ENCODE data around the gene SMARCC2.
A peak's percentile ranks its signal among the peaks of the same experiment; 100 is the strongest.
"Not testable (repeated sequence)": the region's sequence is repeated elsewhere in the genome, so short reads cannot be mapped to it uniquely, and the experiment has no call there.

The SMARCC2 gene

DNA sequence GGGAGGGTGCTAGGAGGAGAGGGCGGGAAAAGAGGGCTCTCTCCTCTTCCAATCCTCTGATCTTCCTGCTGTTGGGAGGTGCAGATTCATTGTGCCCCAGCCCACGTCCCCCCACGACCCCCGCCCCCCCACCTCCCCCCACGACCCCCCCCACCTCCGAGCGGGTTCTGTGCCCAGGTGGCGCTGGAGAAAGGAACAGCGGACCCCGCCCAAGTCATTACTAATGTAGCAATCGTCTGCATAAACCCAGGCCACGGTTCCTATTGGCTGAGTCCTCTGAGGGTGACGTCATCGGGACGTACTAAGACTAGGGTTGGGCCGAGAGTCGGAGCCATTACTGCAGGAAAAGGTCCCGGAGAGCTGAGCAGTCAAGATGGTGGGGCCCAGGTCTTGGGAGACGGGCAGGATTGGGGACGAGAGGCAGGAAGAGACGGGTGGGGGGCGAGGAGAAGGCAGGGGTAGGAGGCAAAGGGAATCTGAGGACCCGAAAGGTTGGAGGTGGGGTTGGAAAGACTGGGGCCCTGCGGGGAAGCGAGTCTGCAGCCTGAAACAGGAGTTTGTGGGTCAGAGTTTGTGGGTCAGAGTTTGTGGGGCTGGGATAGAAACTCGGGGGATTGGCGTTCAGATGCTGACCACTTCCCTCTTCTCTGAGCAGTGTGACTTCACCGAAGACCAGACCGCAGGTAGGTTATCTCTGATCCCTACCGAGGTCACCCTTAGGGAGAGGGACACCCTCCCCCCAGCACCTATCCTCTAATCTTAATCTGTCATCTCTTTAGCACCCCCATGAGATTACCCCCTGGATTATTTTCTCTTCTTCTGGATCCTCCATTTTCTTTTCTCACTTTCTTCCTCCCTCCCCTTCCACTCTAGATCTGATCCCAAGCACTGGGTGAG, 31.0 kb downstream of the SMARCC2 start, which contains the start of gene MYL6:
MYL6 (plus strand) TSS at position 331 of the 897 bp plus-strand sequence; CDS start at position 374, 43 bp downstream.
- peaks cover 33% of the 10 kb centered on the region for H3K36me3 ChIP-seq (ENCODE audit: control insufficient read depth, insufficient read depth, low read length)
- peak within 1 kb of the TSS; percentile 98 for H3K27ac ChIP-seq (ENCODE audit: insufficient read depth, low read depth, low read length, poor library complexity, severe bottlenecking)
- H3K4me1 ChIP-seq (ENCODE audit: control insufficient read depth, insufficient read depth, low read length): peaks cover 47% of the 10 kb centered on the region
- peak within 1 kb of the TSS; percentile 70 for H3K4me3 ChIP-seq (ENCODE audit: insufficient read depth, low read depth, low read length)
- no peaks in the 10 kb centered on the region for H3K9me3 ChIP-seq (ENCODE audit: control insufficient read depth, low read length)
- WGBS, 2 experiments: 0% methylated on average over 25 of the region's 30 CpGs
- H3K27me3 ChIP-seq (ENCODE audit: control insufficient read depth, insufficient read depth, low read length, poor library complexity, severe bottlenecking): no peaks in the 10 kb centered on the region

DNA sequence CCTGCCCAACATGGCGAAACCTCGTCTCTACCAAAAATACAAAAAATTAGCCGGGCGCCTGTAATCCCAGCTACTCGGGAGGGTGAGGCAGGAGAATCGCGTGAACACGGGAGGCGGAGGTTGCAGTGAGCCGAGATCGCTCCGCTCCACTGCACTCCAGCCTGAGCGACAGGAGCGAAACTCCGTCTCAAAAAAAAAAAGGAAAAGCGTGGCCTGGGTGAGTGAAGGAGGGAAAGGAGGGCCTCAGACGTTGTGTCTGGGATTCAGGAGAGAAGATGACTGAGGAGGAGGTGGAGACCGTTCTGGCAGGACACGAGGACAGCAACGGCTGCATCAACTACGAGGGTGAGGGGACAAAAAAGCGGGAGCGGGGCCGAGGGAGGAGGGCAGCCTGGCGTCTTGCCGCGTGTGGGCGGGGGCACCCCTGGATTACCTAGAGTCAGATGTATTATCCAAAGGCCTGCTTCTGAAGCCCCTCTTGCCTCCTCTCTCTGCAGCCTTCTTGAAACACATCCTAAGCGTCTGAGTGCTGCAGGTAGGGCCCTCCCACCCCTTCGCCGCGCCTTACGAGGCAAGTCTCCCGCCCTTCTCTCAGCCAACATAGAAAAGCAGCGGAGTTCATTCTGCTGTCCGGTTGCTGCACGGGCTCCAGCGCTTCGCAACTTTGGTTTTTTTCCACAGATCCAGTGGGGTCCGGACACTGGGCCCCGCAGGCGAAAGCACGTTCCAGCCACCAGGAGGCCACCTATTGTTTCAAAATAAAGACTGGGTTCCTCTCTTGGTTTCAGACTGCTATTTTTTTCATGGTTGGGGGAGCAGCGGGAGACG, 31.9 kb downstream of the SMARCC2 start:
- H3K4me1 ChIP-seq (ENCODE audit: control insufficient read depth, insufficient read depth, low read length): peaks cover 47% of the 10 kb centered on the region
- 18% methylated on average over 45 of the region's 45 CpGs for WGBS, 2 experiments

DNA sequence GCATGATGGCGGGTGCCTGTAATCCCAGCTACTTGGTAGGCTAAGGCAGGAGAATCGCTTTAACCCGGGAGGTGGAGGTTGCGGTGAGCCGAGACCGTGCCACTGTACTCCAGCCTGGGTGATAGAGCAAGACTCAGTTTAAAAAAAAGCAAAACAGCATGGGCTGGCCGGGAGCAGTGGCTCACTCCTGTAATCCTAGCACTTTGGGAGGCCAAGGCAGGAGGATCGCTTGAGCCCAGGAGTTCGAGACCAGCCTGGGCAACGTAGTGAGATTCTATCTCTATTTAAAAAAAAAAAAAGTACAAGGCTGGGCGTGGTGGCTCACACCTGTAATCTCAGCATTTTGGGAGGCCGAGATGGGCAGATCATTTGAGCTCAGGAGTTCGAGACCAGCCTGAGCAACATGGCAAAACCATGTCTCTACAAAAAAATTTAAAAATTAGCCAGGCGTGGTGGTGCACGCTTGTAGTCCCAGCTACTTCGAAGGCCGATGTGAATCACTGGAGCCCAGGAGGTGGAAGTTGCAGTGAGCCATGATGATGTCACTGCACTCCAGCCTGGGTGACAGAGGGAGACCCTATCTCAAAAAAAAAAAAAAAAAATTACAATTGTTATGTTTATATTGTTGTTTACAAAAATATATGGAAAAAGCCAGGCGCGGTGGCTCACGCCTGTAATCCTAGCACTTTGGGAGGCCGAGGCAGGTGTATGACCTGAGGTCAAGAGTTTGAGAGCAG, 32.7 kb downstream of the SMARCC2 start:
- peak overlapping the region; percentile 98 for H3K27ac ChIP-seq (ENCODE audit: insufficient read depth, low read depth, low read length, poor library complexity, severe bottlenecking)
- 92 to 94% methylated on average over 21 of the region's 21 CpGs for WGBS, 2 experiments
- H3K4me3 ChIP-seq (ENCODE audit: insufficient read depth, low read depth, low read length): peak overlapping the region; percentile 70
- H3K4me1 ChIP-seq (ENCODE audit: control insufficient read depth, insufficient read depth, low read length): peaks cover 39% of the 10 kb centered on the region
- peaks cover 24% of the 10 kb centered on the region for H3K36me3 ChIP-seq (ENCODE audit: control insufficient read depth, insufficient read depth, low read length)
- not testable (repeated sequence) for H3K9me3 ChIP-seq (ENCODE audit: control insufficient read depth, low read length); H3K27me3 ChIP-seq (ENCODE audit: control insufficient read depth, insufficient read depth, low read length, poor library complexity, severe bottlenecking)

More for the DNA sequence above, 31.9 kb downstream of the SMARCC2 start:
- Histone ChIP-seq H3K27ac (ENCODE audit: insufficient read depth, low read depth, low read length, poor library complexity, severe bottlenecking) (peak overlapping the region; percentile 98), H3K9me3 (ENCODE audit: control insufficient read depth, low read length) (no peaks in the 10 kb centered on the region), H3K36me3 (ENCODE audit: control insufficient read depth, insufficient read depth, low read length) (peaks cover 30% of the 10 kb centered on the region), H3K27me3 (ENCODE audit: control insufficient read depth, insufficient read depth, low read length, poor library complexity, severe bottlenecking) (no peaks in the 10 kb centered on the region), H3K4me3 (ENCODE audit: insufficient read depth, low read depth, low read length) (peak overlapping the region; percentile 70)

DNA sequence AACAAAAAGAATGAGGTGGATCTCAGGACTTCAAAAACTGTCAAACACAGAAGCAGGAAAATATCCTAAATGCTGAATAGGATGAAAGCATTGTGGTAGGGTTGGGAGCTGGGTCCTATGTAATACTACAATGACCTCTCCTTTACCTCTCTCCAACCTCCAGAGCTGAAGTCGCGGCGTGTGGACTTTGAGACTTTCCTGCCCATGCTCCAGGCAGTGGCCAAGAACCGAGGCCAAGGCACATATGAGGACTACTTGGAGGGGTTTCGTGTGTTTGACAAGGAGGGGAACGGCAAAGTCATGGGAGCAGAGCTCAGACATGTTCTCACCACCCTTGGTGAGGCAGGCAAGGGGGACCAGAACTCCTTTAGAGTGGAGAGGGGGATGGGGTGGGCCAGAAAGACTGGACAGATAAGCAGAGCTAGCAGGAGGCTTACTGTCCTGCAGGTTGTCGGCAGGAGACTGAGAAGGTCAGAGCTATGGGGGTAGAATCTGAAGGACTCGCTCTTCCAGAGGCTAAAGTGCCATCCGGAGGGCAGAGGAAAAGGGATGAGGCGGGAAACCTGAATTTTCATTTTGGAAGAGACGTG, 33.9 kb downstream of the SMARCC2 start:
- WGBS, 2 experiments: 93 to 95% methylated on average over 11 of the region's 11 CpGs
- H3K4me3 ChIP-seq (ENCODE audit: insufficient read depth, low read depth, low read length): no peak overlapping the region
- H3K27ac ChIP-seq (ENCODE audit: insufficient read depth, low read depth, low read length, poor library complexity, severe bottlenecking): no peak overlapping the region

DNA sequence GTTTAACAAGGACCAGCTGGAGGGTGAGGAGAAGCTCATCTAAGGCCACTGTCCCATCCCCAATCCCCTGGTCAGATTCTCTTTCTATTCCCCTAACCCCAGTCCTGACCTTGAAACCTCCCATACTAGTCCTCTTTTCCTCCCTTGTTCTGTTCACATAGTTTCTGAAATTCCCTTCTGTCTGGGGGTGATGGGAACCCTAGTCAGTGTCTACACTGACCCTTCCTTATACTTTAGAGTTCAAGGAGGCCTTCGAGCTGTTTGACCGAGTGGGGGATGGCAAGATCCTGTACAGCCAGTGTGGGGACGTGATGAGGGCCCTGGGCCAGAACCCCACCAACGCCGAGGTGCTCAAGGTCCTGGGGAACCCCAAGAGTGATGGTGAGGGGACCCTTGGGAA, 34.5 kb downstream of the SMARCC2 start:
- H3K9me3 ChIP-seq (ENCODE audit: control insufficient read depth, low read length): no peaks in the 10 kb centered on the region
- H3K4me1 ChIP-seq (ENCODE audit: control insufficient read depth, insufficient read depth, low read length): peaks cover 25% of the 10 kb centered on the region
- H3K27me3 ChIP-seq (ENCODE audit: control insufficient read depth, insufficient read depth, low read length, poor library complexity, severe bottlenecking): no peaks in the 10 kb centered on the region
- whole genome bisulfite sequencing, 2 experiments: 95% methylated on average over 5 of the region's 5 CpGs
- no peak overlapping the region for H3K4me3 ChIP-seq (ENCODE audit: insufficient read depth, low read depth, low read length)
- H3K36me3 ChIP-seq (ENCODE audit: control insufficient read depth, insufficient read depth, low read length): peaks cover 13% of the 10 kb centered on the region
- H3K27ac ChIP-seq (ENCODE audit: insufficient read depth, low read depth, low read length, poor library complexity, severe bottlenecking): no peak overlapping the region

More for the DNA sequence above, 33.9 kb downstream of the SMARCC2 start:
- Histone ChIP-seq H3K9me3 (ENCODE audit: control insufficient read depth, low read length) (no peaks in the 10 kb centered on the region), H3K4me1 (ENCODE audit: control insufficient read depth, insufficient read depth, low read length) (peaks cover 30% of the 10 kb centered on the region), H3K27me3 (ENCODE audit: control insufficient read depth, insufficient read depth, low read length, poor library complexity, severe bottlenecking) (no peaks in the 10 kb centered on the region), H3K36me3 (ENCODE audit: control insufficient read depth, insufficient read depth, low read length) (peaks cover 19% of the 10 kb centered on the region)

DNA sequence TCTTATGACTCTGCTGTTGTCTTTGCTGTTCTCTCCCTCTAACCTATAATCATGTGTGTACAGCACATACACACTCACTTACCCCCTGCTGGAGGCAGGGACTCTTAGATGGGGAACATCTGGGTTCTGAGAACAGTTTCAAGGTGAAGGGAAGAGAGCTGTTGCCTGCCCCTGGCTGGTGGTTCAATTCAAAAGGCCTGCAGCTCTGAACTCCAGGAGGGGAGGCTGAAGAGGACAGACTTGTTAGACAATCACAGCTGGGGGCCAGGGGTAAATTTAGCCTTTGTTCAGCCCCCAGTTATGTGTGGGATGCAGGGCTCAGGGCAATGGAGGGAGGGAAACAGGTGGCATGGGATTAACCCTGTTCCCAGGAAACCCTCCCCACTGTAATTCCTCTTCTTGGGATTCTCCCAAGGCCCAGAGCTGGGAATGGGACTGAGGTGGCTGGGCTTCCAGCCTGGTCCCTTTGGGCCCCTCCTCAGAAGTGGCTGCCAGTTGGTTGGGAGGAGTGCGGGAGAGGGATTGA, 35.0 kb downstream of the SMARCC2 start:
- 100% methylated on average over 1 of the region's 1 CpG; no CpG with 5 or more reads in 1 of the 2 experiments for WGBS, 2 experiments
- Histone ChIP-seq H3K36me3 (ENCODE audit: control insufficient read depth, insufficient read depth, low read length) (peaks cover 11% of the 10 kb centered on the region), H3K9me3 (ENCODE audit: control insufficient read depth, low read length) (no peaks in the 10 kb centered on the region), H3K27ac (ENCODE audit: insufficient read depth, low read depth, low read length, poor library complexity, severe bottlenecking) (no peak overlapping the region), H3K27me3 (ENCODE audit: control insufficient read depth, insufficient read depth, low read length, poor library complexity, severe bottlenecking) (no peaks in the 10 kb centered on the region), H3K4me3 (ENCODE audit: insufficient read depth, low read depth, low read length) (no peak overlapping the region), H3K4me1 (ENCODE audit: control insufficient read depth, insufficient read depth, low read length) (peaks cover 23% of the 10 kb centered on the region)

DNA sequence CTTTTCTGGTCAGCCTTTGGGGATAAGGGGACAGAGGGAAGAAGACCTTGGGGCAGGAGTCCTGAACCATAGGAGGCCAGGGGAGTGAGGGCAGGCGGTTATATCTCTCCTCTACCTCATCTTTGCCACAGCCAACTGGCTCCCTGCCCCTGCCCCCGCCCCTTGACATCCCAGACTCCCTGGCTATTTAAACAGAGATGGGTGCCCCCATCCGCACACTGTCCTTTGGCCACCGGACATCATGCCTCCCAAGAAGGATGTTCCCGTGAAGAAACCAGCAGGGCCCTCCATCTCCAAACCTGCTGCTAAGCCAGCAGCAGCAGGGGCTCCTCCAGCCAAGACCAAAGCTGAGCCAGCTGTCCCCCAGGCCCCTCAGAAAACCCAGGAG, 35.6 kb downstream of the SMARCC2 start:
- 83 to 88% methylated on average over 5 of the region's 5 CpGs for WGBS, 2 experiments
- H3K27ac ChIP-seq (ENCODE audit: insufficient read depth, low read depth, low read length, poor library complexity, severe bottlenecking): no peak overlapping the region

DNA sequence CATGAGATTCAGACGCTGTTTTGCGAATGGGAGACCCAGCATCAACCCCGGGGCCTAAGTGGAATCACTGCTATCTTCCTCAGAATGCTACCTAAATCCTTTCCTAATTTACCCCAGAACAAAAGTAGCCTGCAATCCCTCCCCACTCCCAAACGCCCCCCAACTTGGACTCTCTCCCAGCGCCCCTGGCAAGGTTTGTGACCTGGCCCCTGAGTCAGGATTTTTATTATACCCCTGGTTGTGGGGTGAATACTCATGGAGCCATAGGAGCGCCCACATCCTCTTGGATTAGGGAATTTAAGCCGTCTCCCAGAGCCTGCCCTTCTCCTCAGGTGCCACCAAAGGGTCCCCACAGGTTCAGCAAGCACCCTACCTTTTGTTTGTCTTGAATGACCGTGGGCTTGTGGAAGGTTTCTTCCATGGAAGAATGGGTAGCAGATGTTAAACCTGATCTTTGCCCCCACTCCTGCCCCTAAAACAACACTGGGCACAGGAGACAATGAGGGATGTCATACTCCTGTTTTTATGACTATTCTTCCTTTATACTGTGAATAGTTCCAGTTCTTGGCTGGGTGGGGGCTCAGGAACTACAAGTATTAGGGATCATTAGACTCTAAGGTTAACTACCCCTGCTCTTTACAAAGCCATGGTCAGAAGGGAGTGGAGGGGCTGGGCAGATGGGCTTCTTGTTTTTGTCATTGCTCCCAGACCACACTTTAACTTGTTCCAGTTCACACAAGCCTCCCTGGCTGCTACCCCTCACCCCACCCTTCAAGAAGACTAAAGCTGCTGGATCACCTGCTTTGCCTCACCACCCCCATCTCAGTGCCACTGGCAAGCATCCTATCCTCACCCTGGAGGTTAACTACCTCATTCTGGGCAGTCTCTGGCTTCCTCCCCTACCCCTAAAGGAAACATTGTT, 36.3 kb downstream of the SMARCC2 start:
- Histone ChIP-seq H3K9me3 (ENCODE audit: control insufficient read depth, low read length) (no peaks in the 10 kb centered on the region), H3K27ac (ENCODE audit: insufficient read depth, low read depth, low read length, poor library complexity, severe bottlenecking) (no peak overlapping the region), H3K36me3 (ENCODE audit: control insufficient read depth, insufficient read depth, low read length) (peaks cover 11% of the 10 kb centered on the region), H3K4me1 (ENCODE audit: control insufficient read depth, insufficient read depth, low read length) (peaks cover 23% of the 10 kb centered on the region), H3K27me3 (ENCODE audit: control insufficient read depth, insufficient read depth, low read length, poor library complexity, severe bottlenecking) (no peaks in the 10 kb centered on the region), H3K4me3 (ENCODE audit: insufficient read depth, low read depth, low read length) (peak overlapping the region; percentile 68)
- 20 to 24% methylated on average over 8 of the region's 8 CpGs for WGBS, 2 experiments

More for the DNA sequence above, 35.6 kb downstream of the SMARCC2 start:
- H3K36me3 ChIP-seq (ENCODE audit: control insufficient read depth, insufficient read depth, low read length): peaks cover 11% of the 10 kb centered on the region
- H3K4me1 ChIP-seq (ENCODE audit: control insufficient read depth, insufficient read depth, low read length): peaks cover 23% of the 10 kb centered on the region
- H3K27me3 ChIP-seq (ENCODE audit: control insufficient read depth, insufficient read depth, low read length, poor library complexity, severe bottlenecking): no peaks in the 10 kb centered on the region
- H3K9me3 ChIP-seq (ENCODE audit: control insufficient read depth, low read length): no peaks in the 10 kb centered on the region
- H3K4me3 ChIP-seq (ENCODE audit: insufficient read depth, low read depth, low read length): peak overlapping the region; percentile 68

Measured in ectodermal cell (in vitro differentiated cells).